H1 (cell line): ENCODE results near the gene MDM1. TPM values are rescaled to one million over a fixed set of nuclear protein-coding genes. Genes with fewer than 3 reads are reported as not detected.

Experiments
- CTCF ChIA-PET: fragments of 300-600 bp; sonication (Branson Sonifier 250); formaldehyde crosslinking; loops from one replicate; lab custom pipeline; 2021; ENCODE audit not compliant: partially characterized antibody; lab: Charles Lee
- POLR2A ChIA-PET: fragments of 300-600 bp; sonication (Branson Sonifier 250); formaldehyde crosslinking; loops from one replicate; lab custom pipeline; 2021; ENCODE audit warnings: inconsistent platforms; ENCODE audit not compliant: partially characterized antibody; lab: Charles Lee
- DNase-seq, 2 experiments: peaks; one replicate each; pipeline versions ENCODE4 v3.0.0 to v3.0.0-alpha.2; 2010 to 2022; ENCODE audit warnings: low spot score in 2 of 2, low read depth in 1 of 2, mixed read lengths in 1 of 2
- FAIRE-seq: peaks from 2 replicates; lab custom pipeline; 2011; peaks lifted over from hg19 to GRCh38; lab: Jason Lieb, UNC
- H2AFZ ChIP-seq: 2 replicates; pipeline ENCODE4 v1.8.1; 2012; ENCODE audit warnings: low read length, inconsistent platforms
- H2AK5ac ChIP-seq: 2 replicates; pipeline ENCODE4 v1.6.1; 2013; ENCODE audit warnings: low read depth, low read length
- H2BK120ac ChIP-seq: replicated peaks from 2 replicates; pipeline ENCODE3; 2013; ENCODE audit warnings: low read depth, low read length, inconsistent platforms
- H2BK12ac ChIP-seq: 2 replicates; pipeline ENCODE4 v1.6.1; 2013; ENCODE audit warnings: low read depth, low read length
- H2BK15ac ChIP-seq: 2 replicates; pipeline ENCODE4 v1.6.1; 2013; ENCODE audit warnings: low read length
- H2BK20ac ChIP-seq: 2 replicates; pipeline ENCODE4 v1.6.1; 2013; ENCODE audit warnings: low read length
- H2BK5ac ChIP-seq: 2 replicates; pipeline ENCODE4 v1.6.1; 2013; ENCODE audit warnings: low read depth, low read length
- H3K14ac ChIP-seq: 2 replicates; pipeline ENCODE4 v1.6.1; 2013; ENCODE audit warnings: inconsistent platforms; ENCODE audit not compliant: insufficient read length
- H3K18ac ChIP-seq: 2 replicates; pipeline ENCODE4 v1.6.1; 2013; ENCODE audit warnings: low read length; ENCODE audit errors: extremely low read depth
- H3K23ac ChIP-seq: 2 replicates; pipeline ENCODE4 v1.6.1; 2013; ENCODE audit warnings: inconsistent platforms; ENCODE audit not compliant: insufficient read length
- H3K23me2 ChIP-seq: 2 replicates; pipeline ENCODE4 v1.6.1; 2013; ENCODE audit warnings: low read depth, low read length
- H3K27ac ChIP-seq: 2 replicates; pipeline ENCODE4 v1.6.1; 2011; ENCODE audit warnings: low read depth, low read length, inconsistent platforms
- H3K27me3 ChIP-seq, 4 experiments: replicated peaks in 1 of 4; 1 replicate in 1 of 4; 2 replicates in 3 of 4; pipeline versions ENCODE4 v1.6.1 to v1.8.1; 2011 to 2013; ENCODE audit warnings: low read length in 3 of 4, mild to moderate bottlenecking in 3 of 4, inconsistent platforms in 2 of 4, mixed read lengths in 2 of 4, moderate library complexity in 1 of 4; ENCODE audit not compliant: control insufficient read depth in 3 of 4, insufficient read depth in 3 of 4; ENCODE audit errors: extremely low read depth in 1 of 4
- H3K36me3 ChIP-seq, 4 experiments: 2 replicates each; pipeline versions ENCODE4 v1.6.1 to v1.8.1; 2011 to 2013; ENCODE audit warnings: mild to moderate bottlenecking in 4 of 4, low read length in 3 of 4, moderate library complexity in 2 of 4, control low read depth in 1 of 4, inconsistent platforms in 1 of 4; ENCODE audit not compliant: insufficient read depth in 4 of 4, control insufficient read depth in 2 of 4
- H3K4ac ChIP-seq: replicated peaks from 2 replicates; pipeline ENCODE3; 2013; ENCODE audit warnings: low read length, low read depth, mixed read lengths, inconsistent platforms; ENCODE audit not compliant: insufficient read length
- H3K4me1 ChIP-seq, 4 experiments: replicated peaks in 1 of 4; 1 replicate in 1 of 4; 2 replicates in 3 of 4; pipeline versions ENCODE4 v1.6.1 to v1.8.1; 2011 to 2013; ENCODE audit warnings: low read length in 3 of 4, inconsistent platforms in 2 of 4, mixed read lengths in 1 of 4; ENCODE audit not compliant: insufficient read depth in 4 of 4, control insufficient read depth in 3 of 4
- H3K4me2 ChIP-seq, 2 experiments: 2 replicates each; pipeline versions ENCODE4 v1.6.1 to v1.8.1; 2011 to 2013; ENCODE audit warnings: low read depth in 2 of 2, low read length in 2 of 2, control low read depth in 1 of 2, inconsistent platforms in 1 of 2, mild to moderate bottlenecking in 1 of 2; ENCODE audit not compliant: insufficient read depth in 1 of 2
- H3K4me3 ChIP-seq, 4 experiments: fragments of 200-600, 300-600 bp in 1 of 4; sonication (generic), shearing (Covaris generic), sonication (Bioruptor Twin) in 1 of 4; 2 replicates each; pipeline versions ENCODE4 v1.5.1 to v1.8.1; 2011 to 2016; ENCODE audit warnings: low read length in 4 of 4, low read depth in 3 of 4, control low read depth in 2 of 4, inconsistent platforms in 2 of 4, mild to moderate bottlenecking in 2 of 4, mixed read lengths in 1 of 4, moderate library complexity in 1 of 4; ENCODE audit not compliant: insufficient read depth in 2 of 4; ENCODE audit errors: extremely low read depth in 1 of 4
- H3K56ac ChIP-seq: replicated peaks from 2 replicates; pipeline ENCODE3; 2013; ENCODE audit warnings: low read depth, mild to moderate bottlenecking, mixed read lengths, low read length, inconsistent platforms; ENCODE audit not compliant: insufficient read length
- H3K79me1 ChIP-seq: 2 replicates; pipeline ENCODE4 v1.6.1; 2013; ENCODE audit warnings: low read depth, low read length, control low read depth
- H3K79me2 ChIP-seq, 2 experiments: 2 replicates each; pipeline versions ENCODE4 v1.6.1 to v1.8.1; 2012 to 2013; ENCODE audit warnings: low read length in 2 of 2, mild to moderate bottlenecking in 2 of 2, inconsistent platforms in 1 of 2; ENCODE audit not compliant: insufficient read depth in 2 of 2, control insufficient read depth in 1 of 2
- H3K9ac ChIP-seq, 4 experiments: replicated peaks in 1 of 4; 1 replicate in 1 of 4; 2 replicates in 3 of 4; pipeline versions ENCODE4 v1.6.1 to v1.8.1; 2011 to 2013; ENCODE audit warnings: low read depth in 3 of 4, low read length in 3 of 4, control low read depth in 2 of 4, mild to moderate bottlenecking in 2 of 4, moderate library complexity in 2 of 4, inconsistent platforms in 1 of 4; ENCODE audit errors: extremely low read depth in 1 of 4
- H3K9me3 ChIP-seq, 2 experiments: 2 replicates each; pipeline versions ENCODE4 v1.6.1 to v1.8.1; 2012 to 2013; ENCODE audit warnings: mild to moderate bottlenecking in 2 of 2, moderate library complexity in 2 of 2, control low read depth in 1 of 2, inconsistent platforms in 1 of 2, low read depth in 1 of 2, low read length in 1 of 2, mixed read lengths in 1 of 2; ENCODE audit not compliant: insufficient read depth in 2 of 2
- H4K20me1 ChIP-seq, 2 experiments: replicated peaks in 1 of 2; 2 replicates each; pipeline versions ENCODE3 to v1.8.1; 2011 to 2013; ENCODE audit warnings: inconsistent platforms in 2 of 2, low read length in 2 of 2, mild to moderate bottlenecking in 1 of 2; ENCODE audit not compliant: insufficient read depth in 2 of 2, control insufficient read depth in 1 of 2
- H4K5ac ChIP-seq: 2 replicates; pipeline ENCODE4 v1.6.1; 2013; ENCODE audit warnings: low read length, low read depth, mixed read lengths, inconsistent platforms; ENCODE audit not compliant: insufficient read length
- H4K8ac ChIP-seq: 2 replicates; pipeline ENCODE4 v1.8.0; 2013; ENCODE audit warnings: mild to moderate bottlenecking, moderate library complexity, low read length, inconsistent platforms; ENCODE audit not compliant: insufficient read depth; ENCODE audit errors: extremely low read depth
- H4K91ac ChIP-seq: replicated peaks from 2 replicates; pipeline ENCODE3; 2013; ENCODE audit warnings: low read length, mixed read lengths, inconsistent platforms; ENCODE audit not compliant: insufficient read length
- ASH2L ChIP-seq: fragments of 200-600, 300-600 bp; sonication (generic); IDR thresholded peaks from one replicate; pipeline ENCODE4 v1.7.1; 2017; ENCODE audit warnings: low read length
- GTF2F1 ChIP-seq: IDR thresholded peaks from 2 replicates; pipeline ENCODE4 v1.6.1; 2012; ENCODE audit warnings: low read depth, low read length, improper control_type of control experiment, borderline replicate concordance
- RAD21 ChIP-seq, 2 experiments: IDR thresholded peaks in 1 of 2; conservative IDR thresholded peaks in 1 of 2; 2 replicates each; pipeline ENCODE4 v1.6.1; 2011; ENCODE audit warnings: low read depth in 2 of 2, low read length in 2 of 2, improper control_type of control experiment in 1 of 2, inconsistent platforms in 1 of 2, mild to moderate bottlenecking in 1 of 2, moderate library complexity in 1 of 2
- SIN3A ChIP-seq, 2 experiments: IDR thresholded peaks in 1 of 2; conservative IDR thresholded peaks in 1 of 2; 2 replicates each; pipeline ENCODE4 v1.6.1; 2011 to 2012; ENCODE audit warnings: low read length in 2 of 2, improper control_type of control experiment in 1 of 2, low read depth in 1 of 2, mild to moderate bottlenecking in 1 of 2
- SP2 ChIP-seq: IDR thresholded peaks from 2 replicates; pipeline ENCODE4 v1.6.1; 2012; ENCODE audit warnings: mild to moderate bottlenecking, low read length, inconsistent platforms
- SRF ChIP-seq: IDR thresholded peaks from 2 replicates; pipeline ENCODE4 v1.6.1; 2011; ENCODE audit warnings: mild to moderate bottlenecking, low read depth, low read length, moderate library complexity
- TAF1 ChIP-seq: IDR thresholded peaks from 2 replicates; pipeline ENCODE4 v1.6.1; 2011; ENCODE audit warnings: mild to moderate bottlenecking, low read depth, low read length
- TBP ChIP-seq: IDR thresholded peaks from 2 replicates; pipeline ENCODE4 v1.6.1; 2011; ENCODE audit warnings: low read depth, low read length, improper control_type of control experiment
- WGBS, 2 experiments: shearing (Covaris generic) in 1 of 2; methylation state at CpG; one replicate each; pipeline versions ENCODE4 v1.1.6 to v1.1.7; 2013 to 2015; ENCODE audit warnings: low lambda C conversion rate in 2 of 2, mixed read lengths in 2 of 2, inconsistent platforms in 1 of 2, low coverage in 1 of 2, missing lambda C conversion rate in 1 of 2; ENCODE audit not compliant: insufficient replicate concordance in 2 of 2, insufficient coverage in 1 of 2, insufficient read length in 1 of 2; ENCODE audit errors: extremely low coverage in 1 of 2, missing lambda C conversion rate in 1 of 2; 5-methylcytosine and 5-hydroxymethylcytosine counted together
- polyA plus RNA-seq, 7 experiments: library from polyadenylated mRNA; depleted of rRNA in 3 of 7; stranded (reverse) in 5 of 7; unstranded in 2 of 7; fragments of >200 nt in 5 of 7; fragments of 200-250 nt in 2 of 7; gene quantifications; 1 replicate in 5 of 7; 2 replicates in 1 of 7; 4 replicates in 1 of 7; pipeline versions ENCODE4 v1.2.1 to v1.2.3, GENCODE V29; 2011 to 2013; ENCODE audit warnings: missing spikeins in 2 of 7, mixed read lengths in 2 of 7
- total RNA-seq: library from RNA; stranded (reverse); fragmentation: NEBNext Ultra II Directional; extraction: Animal tissue kit (Norgen Biotek cat#: 25700); gene quantifications from 2 replicates; pipeline ENCODE4 v1.2.1, GENCODE V29; 2021
- TF ChIP-seq, protein P1 (sequence below): IDR thresholded peaks from 2 replicates; pipeline ENCODE4 v1.6.1; 2012; ENCODE audit warnings: inconsistent platforms

Gene MDM1
- total and polyA plus RNA-seq, 2 of the 8 experiments (the other 6 are each of a cell fraction or from before 2014, with no cell fraction given), result 3.1 to 10.7 TPM

- 78% methylated on average over 2 of the region's 2 CpGs; no CpG with 5 or more reads in 1 of the 2 experiments for WGBS, 2 experiments
Observed at GRCh38 chr12:68349220-68349621, 17.1 kb upstream of the MDM1 start.

More at GRCh38 chr12:68349220-68349621, 17.1 kb upstream of the MDM1 start:
- POLR2A ChIA-PET, result interaction anchor here (1.7 kb wide), 1 partner anchor 17 kb away, joined by 4 read pairs; the partner anchor contains the start of gene MDM1
- Histone ChIP-seq H2BK12ac (no peak overlapping the region), H4K5ac (no peak overlapping the region), H3K27ac (no peak overlapping the region), H4K8ac (no peak overlapping the region), H3K4ac (no peak overlapping the region), H3K14ac (no peak overlapping the region), H3K9me3 (no peaks in the 10 kb centered on the region), H3K4me1 (peaks cover 0 to 5% (median under 1%) of the 10 kb centered on the region in 4 experiments; a peak in 4 of 7 replicates), H3K79me1 (no peaks in the 10 kb centered on the region), H4K20me1 (no peaks in the 10 kb centered on the region), H3K18ac (no peak overlapping the region), H2BK5ac (no peak overlapping the region), H3K79me2 (no peaks in the 10 kb centered on the region), H2BK120ac (no peak overlapping the region), H3K36me3 (no peaks in the 10 kb centered on the region), H3K4me2 (no peak overlapping the region), H2BK20ac (no peak overlapping the region), H3K9ac (no peak overlapping the region), H2AFZ (no peak overlapping the region), H3K23me2 (no peaks in the 10 kb centered on the region), H2BK15ac (no peak overlapping the region), H3K23ac (no peak overlapping the region), H3K4me3 (no peak overlapping the region), H3K27me3 (peaks cover 0 to 3% (median 0%) of the 10 kb centered on the region in 4 experiments; a peak in 1 of 7 replicates), H3K56ac (no peak overlapping the region), H2AK5ac (no peak overlapping the region), H4K91ac (no peak overlapping the region)
- CTCF ChIA-PET, result interaction anchor here (0.7 to 2.5 kb wide), 6 partner anchors 10 to 408 kb away, joined by 3 to 12 read pairs (median 4); no protein-coding TSS in a partner anchor
- TF ChIP-seq GTF2F1 (no peak), SP2 (no peak), RAD21 (IDR thresholded peaks at IDR 0.05 in 1 of 2, conservative IDR thresholded peaks at IDR 0.05 in 1 of 2; ENCODE audit: low read depth in 2 of 2, low read length in 2 of 2) (no peak), ASH2L (no peak), TBP (no peak), SIN3A (conservative IDR thresholded peaks at IDR 0.05 in 1 of 2, IDR thresholded peaks at IDR 0.05 in 1 of 2; ENCODE audit: low read depth in 1 of 2, low read length in 2 of 2) (no peak), SRF (no peak), TAF1 (no peak)
- TF ChIP-seq, protein P1, sequence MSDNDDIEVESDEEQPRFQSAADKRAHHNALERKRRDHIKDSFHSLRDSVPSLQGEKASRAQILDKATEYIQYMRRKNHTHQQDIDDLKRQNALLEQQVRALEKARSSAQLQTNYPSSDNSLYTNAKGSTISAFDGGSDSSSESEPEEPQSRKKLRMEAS, result no peak
- DNase-seq, result no peak
- FAIRE-seq, result no peak
